GM19099 (cell line): ENCODE data around the gene LRRC4B.

Experiments used
- POLR2A ChIP-seq: IDR thresholded peaks from 3 replicates; pipeline ENCODE4 v1.6.1; 2011; ENCODE audit warnings: low read depth; ENCODE audit not compliant: insufficient read length; ENCODE audit errors: extremely low read depth

The LRRC4B gene

GRCh38 chr19:50556282-50557008, 11.8 kb downstream of the LRRC4B start:
- no peak for TF ChIP-seq POLR2A

- no peak for TF ChIP-seq POLR2A
Observed at GRCh38 chr19:50555450-50556281, 12.6 kb downstream of the LRRC4B start.

GRCh38 chr19:50555033-50555432, 13.2 kb downstream of the LRRC4B start:
- TF ChIP-seq POLR2A: no peak

- no peak for TF ChIP-seq POLR2A
Observed at GRCh38 chr19:50554212-50554611, 14.0 kb downstream of the LRRC4B start.

- no peak for TF ChIP-seq POLR2A
Observed at GRCh38 chr19:50553134-50553703, 15.0 kb downstream of the LRRC4B start.

GRCh38 chr19:50552540-50552939, 15.7 kb downstream of the LRRC4B start:
- TF ChIP-seq POLR2A: no peak

GRCh38 chr19:50551715-50552187, 16.5 kb downstream of the LRRC4B start:
- no peak for TF ChIP-seq POLR2A

GRCh38 chr19:50551034-50551714, 17.1 kb downstream of the LRRC4B start:
- TF ChIP-seq POLR2A: no peak

- TF ChIP-seq POLR2A: no peak
Observed at GRCh38 chr19:50550594-50550966, 17.7 kb downstream of the LRRC4B start.

- no peak for TF ChIP-seq POLR2A
Observed at GRCh38 chr19:50549927-50550593, 18.2 kb downstream of the LRRC4B start.

- TF ChIP-seq POLR2A: no peak
Observed at GRCh38 chr19:50549059-50549926, 18.9 kb downstream of the LRRC4B start.

GRCh38 chr19:50548191-50549058, 19.8 kb downstream of the LRRC4B start:
- TF ChIP-seq POLR2A: no peak
